CD4-positive, alpha-beta T cell (primary cell): ENCODE measurements around the gene RHOT1. TPM values are rescaled to one million over a fixed set of nuclear protein-coding genes. Genes with fewer than 3 reads are reported as not detected.
A peak's percentile ranks its signal among the peaks of the same experiment; 100 is the strongest.
"Not testable (repeated sequence)": the region's sequence is repeated elsewhere in the genome, so short reads cannot be mapped to it uniquely, and the experiment has no call there.

ENCODE experiments used
- ATAC-seq: fragments of 200-7000 bp; cut with Tn5 transposase; one replicate; pipeline ENCODE4 v1.10.0; 2022; ENCODE audit warnings: mild to moderate bottlenecking; ENCODE audit not compliant: poor library complexity
- CTCF ChIA-PET: fragments of 350-600 bp; sonication (Branson Sonifier 250); formaldehyde crosslinking; loops from one replicate; lab custom pipeline; 2021; ENCODE audit warnings: antibody characterized with exemption, inconsistent platforms; lab: Charles Lee
- POLR2A ChIA-PET: fragments of 350-600 bp; sonication (Branson Sonifier 250); formaldehyde crosslinking; loops from one replicate; lab custom pipeline; 2021; ENCODE audit warnings: antibody characterized with exemption, inconsistent platforms; lab: Charles Lee
- DNase-seq, 14 experiments: peaks; one replicate each; pipeline ENCODE4 v3.0.0-alpha.2; 2013 to 2020; ENCODE audit warnings: mixed read lengths in 2 of 14
- H3K27ac ChIP-seq, 2 donors: one replicate each; pipeline versions ENCODE4 v1.5.1 to v1.7.0; 2013; ENCODE audit warnings: low read length in 2 of 2, low read depth in 1 of 2, mild to moderate bottlenecking in 1 of 2
- H3K27me3 ChIP-seq, 2 experiments: 1 replicate in 1 of 2; 2 replicates in 1 of 2; pipeline versions ENCODE4 v1.6.1 to v1.7.0; 2013; ENCODE audit warnings: low read length in 2 of 2, control low read depth in 1 of 2, mild to moderate bottlenecking in 1 of 2, moderate library complexity in 1 of 2; ENCODE audit not compliant: insufficient read depth in 2 of 2, control insufficient read depth in 1 of 2
- H3K36me3 ChIP-seq: one replicate; pipeline ENCODE4 v1.6.1; 2013; ENCODE audit warnings: low read length, control low read depth; ENCODE audit not compliant: insufficient read depth
- H3K4me1 ChIP-seq: one replicate; pipeline ENCODE4 v1.6.1; 2013; ENCODE audit warnings: low read length, control low read depth; ENCODE audit not compliant: insufficient read depth
- H3K4me3 ChIP-seq: one replicate; pipeline ENCODE4 v1.5.1; 2013; ENCODE audit warnings: mild to moderate bottlenecking, low read length, moderate library complexity
- H3K9me3 ChIP-seq, 2 experiments: 1 replicate in 1 of 2; 2 replicates in 1 of 2; pipeline versions ENCODE4 v1.6.1 to v1.7.0; 2013; ENCODE audit warnings: low read length in 2 of 2, mild to moderate bottlenecking in 2 of 2, control low read depth in 1 of 2, moderate library complexity in 1 of 2; ENCODE audit not compliant: control insufficient read depth in 1 of 2, insufficient read depth in 1 of 2
- H3K27ac Mint-ChIP-seq: one replicate; pipeline ENCODE4 v1.8.0; 2020; ENCODE audit warnings: mixed read lengths
- H3K27me3 Mint-ChIP-seq: one replicate; pipeline ENCODE4 v1.8.0; 2021; ENCODE audit warnings: mixed read lengths
- H3K36me3 Mint-ChIP-seq: one replicate; pipeline ENCODE4 v1.8.0; 2021; ENCODE audit warnings: low read depth, mixed read lengths
- H3K4me1 Mint-ChIP-seq: one replicate; pipeline ENCODE4 v1.8.0; 2021; ENCODE audit warnings: low read depth, mixed read lengths
- H3K4me3 Mint-ChIP-seq: one replicate; pipeline ENCODE4 v1.8.0; 2020; ENCODE audit warnings: mild to moderate bottlenecking, mixed read lengths
- H3K9me3 Mint-ChIP-seq: one replicate; pipeline ENCODE4 v1.8.0; 2020; ENCODE audit warnings: mixed read lengths
- CTCF ChIP-seq: fragments of 200-600 bp; IDR thresholded peaks from one replicate; pipeline ENCODE4 v1.8.0; 2022; ENCODE audit warnings: antibody characterized with exemption, mild to moderate bottlenecking
- intact Hi-C, 2 experiments: fragments of 100-400 bp; cut with DNase I in 1 of 2; cut with micrococcal nuclease in 1 of 2; formaldehyde crosslinking; loops; one replicate each; pipeline versions ENCODE4 v1.15.1 to v1.9.0; 2023 to 2025; cut with DNase I, micrococcal nuclease
- total RNA-seq, 174 experiments: library from RNA in 2 of 174; stranded (reverse) in 2 of 174; gene quantifications; one replicate each; pipeline ENCODE4 v1.2.3 and lab custom pipeline; 2021 to 2026

The RHOT1 gene
- total RNA-seq, 2 experiments from 2014 or later, result 12.9 to 13.1 TPM

DNA sequence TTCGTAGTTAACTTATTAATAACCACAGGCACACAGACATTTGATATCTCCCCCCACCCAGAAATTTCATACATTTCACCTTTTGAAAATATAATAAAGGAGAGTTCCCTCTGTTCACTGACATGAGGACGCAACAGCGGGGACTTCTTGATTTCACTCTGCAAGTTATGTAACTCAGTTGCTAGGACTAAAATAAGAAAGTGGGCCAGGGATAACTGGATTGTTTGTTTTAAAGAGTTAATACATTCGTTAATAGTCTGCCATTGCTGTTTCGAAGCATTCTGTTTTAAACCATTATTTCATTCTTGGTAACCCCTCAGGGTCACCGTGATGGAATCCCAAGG lies 1.2 kb downstream of the RHOT1 start:
- Mint-ChIP-seq H3K27ac (peak overlapping the region; percentile 86), H3K36me3 (peaks cover 14% of the 10 kb centered on the region), H3K27me3 (no peaks in the 10 kb centered on the region), H3K4me3 (peak overlapping the region; percentile 91), H3K9me3 (no peaks in the 10 kb centered on the region), H3K4me1 (peaks cover 41% of the 10 kb centered on the region)
- no peak for DNase-seq
- peaks cover 42% of the 10 kb centered on the region for H3K4me1 ChIP-seq
- TF ChIP-seq CTCF, result no peak
- ATAC-seq, result no peak
- H3K36me3 ChIP-seq, result no peaks in the 10 kb centered on the region
- ChIA-PET POLR2A (interaction anchor here (2.6 kb wide), 1 partner anchor 136 kb away, joined by 16 read pairs; the partner anchor contains the start of gene LRRC37B), CTCF (no interaction called here)
- no peaks in the 10 kb centered on the region for H3K9me3 ChIP-seq
- peak overlapping the region; percentile 88 for H3K4me3 ChIP-seq
- H3K27me3 ChIP-seq, result no peaks in the 10 kb centered on the region
- intact Hi-C loops, result loop anchor here in 1 of 2 experiments (5.0 kb wide), 1 partner anchor 66 kb away; no protein-coding TSS in a partner anchor
- H3K27ac ChIP-seq, result no peak overlapping the region

DNA sequence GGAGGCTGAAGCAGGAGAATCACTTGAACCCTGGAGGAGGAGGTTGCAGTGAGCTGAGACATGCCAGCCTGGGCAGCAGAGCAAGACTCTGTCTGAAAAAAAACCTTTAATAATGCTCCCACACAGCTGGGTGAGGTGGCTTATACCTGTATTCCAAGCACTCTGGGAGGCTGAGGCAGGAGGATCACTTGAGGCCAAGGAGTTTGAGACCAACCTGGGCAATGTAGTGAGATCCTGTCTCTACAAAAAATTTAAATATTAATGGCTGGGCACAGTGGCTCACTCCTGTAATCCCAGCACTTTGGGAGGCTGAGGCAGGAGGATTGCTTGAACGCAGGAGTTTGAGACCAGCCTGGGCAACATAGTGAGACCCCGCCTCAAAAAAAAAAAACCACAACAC lies 2.1 kb downstream of the RHOT1 start:
- intact Hi-C loops, result loop anchor here in 1 of 2 experiments (5.0 kb wide), 1 partner anchor 67 kb away; no protein-coding TSS in a partner anchor
- H3K9me3 ChIP-seq, H3K36me3 ChIP-seq, H3K9me3 Mint-ChIP-seq, H3K27ac Mint-ChIP-seq, POLR2A ChIA-PET, H3K27me3 ChIP-seq, H3K27me3 Mint-ChIP-seq, H3K4me3 ChIP-seq, ATAC-seq, H3K27ac ChIP-seq, CTCF ChIA-PET, DNase-seq: not testable (repeated sequence)
- Mint-ChIP-seq H3K4me3 (peak overlapping the region; percentile 20), H3K4me1 (peaks cover 40% of the 10 kb centered on the region), H3K36me3 (peaks cover 17% of the 10 kb centered on the region)
- H3K4me1 ChIP-seq, result peaks cover 36% of the 10 kb centered on the region

- H3K4me1 ChIP-seq, result peaks cover 29% of the 10 kb centered on the region
- H3K4me1 Mint-ChIP-seq, result peaks cover 38% of the 10 kb centered on the region
- H3K36me3 ChIP-seq, result peaks cover 14% of the 10 kb centered on the region
- peaks cover 28% of the 10 kb centered on the region for H3K36me3 Mint-ChIP-seq
- H3K27me3 Mint-ChIP-seq, result no peaks in the 10 kb centered on the region
- peak overlapping the region; percentile 20 for H3K4me3 Mint-ChIP-seq
- TF ChIP-seq CTCF, result no peak
- no peaks in the 10 kb centered on the region for H3K9me3 Mint-ChIP-seq
- POLR2A ChIA-PET, result no interaction called here
- H3K4me3 ChIP-seq, result no peak overlapping the region
- ATAC-seq (no peak), DNase-seq (no peak)
- H3K9me3 ChIP-seq, result no peaks in the 10 kb centered on the region
- intact Hi-C loops, result no loop called here
- H3K27ac ChIP-seq, result no peak overlapping the region
- CTCF ChIA-PET, result no interaction called here
- H3K27ac Mint-ChIP-seq, result no peak overlapping the region
- H3K27me3 ChIP-seq, result no peaks in the 10 kb centered on the region
These were observed 6.0 kb downstream of the RHOT1 start for GRCh38 chr17:32148351-32148750.

GRCh38 chr17:32150358-32150757 lies 8.1 kb downstream of the RHOT1 start:
- peaks cover 14% of the 10 kb centered on the region for H3K4me1 ChIP-seq
- H3K4me1 Mint-ChIP-seq, result peaks cover 29% of the 10 kb centered on the region
- ChIA-PET CTCF (interaction anchor here (1.1 kb wide), 1 partner anchor 11 kb away, joined by 3 read pairs; no protein-coding TSS in a partner anchor), POLR2A (interaction anchor here (0.7 to 0.9 kb wide), 2 partner anchors 8 to 1871 kb away, joined by 3 read pairs; partner anchors contain the start of gene RHOT1)
- TF ChIP-seq CTCF, result no peak
- no peak overlapping the region for H3K4me3 Mint-ChIP-seq
- no peaks in the 10 kb centered on the region for H3K27me3 ChIP-seq
- ATAC-seq, result no peak
- no peak for DNase-seq
- H3K27ac Mint-ChIP-seq, result no peak overlapping the region
- H3K4me3 ChIP-seq, result no peak overlapping the region
- no peak overlapping the region for H3K27ac ChIP-seq
- no peaks in the 10 kb centered on the region for H3K9me3 ChIP-seq
- H3K27me3 Mint-ChIP-seq, result no peaks in the 10 kb centered on the region
- peaks cover 21% of the 10 kb centered on the region for H3K36me3 ChIP-seq
- no peaks in the 10 kb centered on the region for H3K9me3 Mint-ChIP-seq
- intact Hi-C loops, result no loop called here
- H3K36me3 Mint-ChIP-seq, result peaks cover 34% of the 10 kb centered on the region
